SK-N-SH (cell line): Measurements from ENCODE around the gene IDH2.

Source experiments
- CTCF ChIP-seq: fragments of 200-600 bp; sonication (generic); IDR thresholded peaks from 2 replicates; pipeline ENCODE4 v1.6.1; 2017; ENCODE audit warnings: antibody characterized with exemption, mild to moderate bottlenecking, moderate library complexity
- MAX ChIP-seq: IDR thresholded peaks from 2 replicates; pipeline ENCODE4 v1.4.0; 2012; ENCODE audit warnings: low read depth
- RAD21 ChIP-seq: IDR thresholded peaks from 2 replicates; pipeline ENCODE4 v1.6.1; 2012; ENCODE audit warnings: mild to moderate bottlenecking, low read length

GRCh38 chr15:90138071-90138833 lies 36.0 kb upstream of the IDH2 start:
- TF ChIP-seq CTCF (no peak), RAD21 (no peak), MAX (no peak)
